Right forelimb (tissue), 1 donor: ENCODE results near the gene PLA2G4F.

Experiments used
- DNase-seq: peaks from one replicate; pipeline ENCODE4 v3.0.0-alpha.2; 2018

Gene PLA2G4F

GRCh38 chr15:42131006-42131405 is 25.4 kb downstream of the PLA2G4F start:
- no peak for DNase-seq

DNA sequence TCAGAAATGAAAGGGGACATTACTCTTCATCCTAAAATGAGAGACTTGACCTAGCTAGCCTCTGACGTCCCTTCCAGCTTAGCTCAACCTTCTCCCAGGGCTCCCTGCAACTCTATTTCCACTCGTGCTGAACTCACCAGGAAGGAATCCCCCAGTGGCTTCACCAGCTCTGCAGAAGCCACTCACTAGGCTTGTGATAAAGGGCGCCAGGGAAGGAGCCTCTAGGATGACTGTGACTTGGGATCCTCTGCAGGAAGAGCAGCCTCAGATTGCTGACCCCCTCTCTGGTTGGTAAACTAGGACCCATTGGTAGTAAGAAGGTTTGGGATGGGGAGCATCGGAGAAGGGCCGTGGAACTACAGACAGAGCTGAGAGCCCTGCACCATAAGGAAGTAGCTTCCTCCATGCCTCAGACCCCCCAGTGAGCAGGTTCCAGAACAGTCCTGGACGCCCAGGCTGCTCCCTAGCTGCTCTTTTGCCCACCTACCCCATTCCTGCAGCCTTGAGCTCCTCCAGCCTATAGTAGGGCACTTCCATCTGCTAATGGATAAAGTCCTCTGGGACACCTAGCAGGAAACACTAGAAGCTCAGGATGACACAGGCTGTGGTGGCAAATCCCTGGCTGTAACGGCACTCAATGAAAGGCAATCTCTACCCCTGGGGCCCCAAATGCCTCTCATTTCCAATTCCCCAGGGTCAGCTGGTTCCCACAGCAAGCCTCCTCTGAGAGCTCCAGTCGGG is 26.0 kb downstream of the PLA2G4F start:
- no peak for DNase-seq

- DNase-seq, result no peak
These were observed 27.1 kb downstream of the PLA2G4F start for GRCh38 chr15:42129364-42129763.

GRCh38 chr15:42128476-42128875 is 28.0 kb downstream of the PLA2G4F start:
- DNase-seq, result no peak

- no peak for DNase-seq
These were observed 32.9 kb downstream of the PLA2G4F start for GRCh38 chr15:42123546-42123945.

DNA sequence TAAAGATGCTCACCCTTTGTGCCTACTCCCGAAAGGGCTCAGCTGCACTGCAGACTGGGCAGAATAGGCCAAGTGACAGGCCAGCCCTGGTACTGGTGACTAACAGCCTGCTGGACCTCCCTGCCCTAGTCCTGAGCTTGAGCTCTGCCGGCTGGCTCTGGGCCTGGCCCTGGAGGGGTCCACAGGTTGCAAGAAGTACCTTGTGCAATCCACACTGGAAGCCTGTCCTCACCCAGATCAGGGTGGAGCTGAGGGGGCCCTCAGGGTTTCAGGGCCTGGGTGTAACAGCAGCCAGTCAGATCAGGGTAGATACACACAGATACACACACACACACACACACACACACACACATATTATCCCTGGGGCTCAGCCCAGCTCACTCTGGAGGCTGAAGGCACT is 34.8 kb downstream of the PLA2G4F start:
- DNase-seq, result no peak

- no peak for DNase-seq
These were observed 35.4 kb downstream of the PLA2G4F start for GRCh38 chr15:42121021-42121420.

DNA sequence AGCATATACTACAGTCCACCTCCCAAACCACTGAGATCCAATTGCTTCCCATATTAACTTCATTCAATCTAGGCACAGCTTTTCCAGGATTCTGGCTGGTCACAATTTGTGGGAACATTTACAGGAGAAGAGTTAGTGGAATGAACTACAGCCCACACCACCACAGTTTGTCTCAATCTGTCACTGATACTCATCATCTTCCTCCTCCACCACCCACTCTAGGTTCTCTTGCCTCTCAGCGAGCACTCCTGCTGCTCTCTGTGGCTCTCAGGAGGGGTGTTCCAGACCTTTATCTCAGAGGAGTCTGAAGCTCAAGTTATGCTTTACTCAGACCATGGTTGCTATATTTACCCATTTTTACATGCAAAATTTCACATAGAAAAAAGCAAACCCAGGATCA is 36.2 kb downstream of the PLA2G4F start:
- no peak for DNase-seq

- no peak for DNase-seq
These were observed 37.0 kb downstream of the PLA2G4F start for GRCh38 chr15:42119446-42119760.

- no peak for DNase-seq
These were observed 37.6 kb downstream of the PLA2G4F start for GRCh38 chr15:42118650-42119445.

DNA sequence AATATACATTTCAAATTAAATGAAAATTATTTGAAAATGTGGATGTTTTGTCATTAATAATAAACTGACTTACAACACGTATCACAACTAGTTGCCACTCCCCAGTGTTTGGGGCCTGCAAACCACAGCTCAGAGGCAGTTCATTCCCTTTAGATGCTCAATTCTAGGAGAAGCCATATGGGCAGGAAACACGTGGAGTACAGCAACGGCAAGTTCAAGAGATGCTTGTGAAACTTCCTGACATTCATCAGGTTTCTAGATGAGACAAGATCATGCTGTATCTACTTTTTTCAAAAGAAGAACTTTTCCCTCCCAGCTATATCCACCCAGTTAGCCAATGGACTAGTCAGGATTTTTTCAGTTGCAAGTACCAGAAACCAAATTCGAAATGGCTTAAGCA is 44.5 kb downstream of the PLA2G4F start:
- no peak for DNase-seq

DNA sequence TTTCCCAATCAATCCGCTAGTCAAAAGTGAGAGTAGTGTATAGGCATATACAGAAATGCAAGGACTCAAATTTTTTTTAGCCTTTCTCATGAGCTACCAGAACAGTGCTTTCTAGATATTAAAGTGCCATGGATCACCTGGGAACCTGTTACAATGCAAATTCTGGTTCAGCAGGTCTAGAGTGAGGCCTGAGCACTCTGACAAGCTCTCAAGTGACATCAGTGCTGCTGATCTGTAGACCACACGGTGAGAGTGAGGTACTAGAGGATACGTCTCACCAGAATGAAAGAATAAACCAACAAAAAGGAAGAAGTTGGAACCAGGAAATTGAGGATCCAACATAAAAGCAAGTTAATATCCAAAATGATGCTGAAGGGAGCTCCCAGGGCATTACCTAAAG is 46.1 kb downstream of the PLA2G4F start:
- DNase-seq, result no peak

GRCh38 chr15:42108806-42109205 is 47.6 kb downstream of the PLA2G4F start:
- DNase-seq, result no peak

GRCh38 chr15:42108189-42108588 is 48.2 kb downstream of the PLA2G4F start:
- DNase-seq, result no peak

DNA sequence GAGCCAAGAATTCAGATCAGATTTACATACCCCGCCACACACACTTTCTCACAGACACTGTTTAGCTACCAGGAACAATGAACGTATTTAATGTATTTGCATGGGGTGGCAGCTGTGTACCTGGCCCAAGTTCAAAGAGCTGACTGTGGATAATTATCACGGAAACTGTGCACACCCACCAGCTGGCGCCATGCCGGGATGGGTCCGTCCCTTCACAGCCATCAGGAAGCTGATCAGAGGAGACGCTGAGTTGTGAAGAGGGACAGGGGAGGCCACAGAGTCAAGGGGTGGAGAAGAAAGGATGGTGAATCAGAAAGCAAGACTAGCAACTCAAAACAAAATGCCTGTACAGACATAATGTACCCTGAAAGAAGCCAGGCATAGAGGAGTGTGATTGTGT is 49.0 kb downstream of the PLA2G4F start:
- DNase-seq, result no peak

DNA sequence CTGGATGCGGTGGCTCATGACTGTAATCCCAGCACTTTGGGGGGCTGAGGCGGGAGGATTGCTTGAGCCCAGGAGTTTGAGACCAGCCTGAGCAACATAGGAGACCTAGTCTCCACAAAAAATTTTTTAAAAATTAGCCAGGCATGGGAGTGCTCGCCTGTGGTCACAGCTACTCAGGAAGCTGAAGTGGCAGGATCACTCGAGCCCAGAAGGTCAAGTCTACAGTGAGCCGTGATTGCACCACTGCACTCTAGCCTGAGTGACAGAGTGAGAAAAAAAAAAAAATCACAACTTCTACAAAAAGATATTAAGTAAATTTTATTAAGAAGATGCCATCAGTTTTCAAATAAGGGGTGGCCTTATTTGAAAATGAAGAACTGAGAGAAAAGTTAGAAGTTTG is 50.1 kb downstream of the PLA2G4F start:
- DNase-seq, result no peak

DNA sequence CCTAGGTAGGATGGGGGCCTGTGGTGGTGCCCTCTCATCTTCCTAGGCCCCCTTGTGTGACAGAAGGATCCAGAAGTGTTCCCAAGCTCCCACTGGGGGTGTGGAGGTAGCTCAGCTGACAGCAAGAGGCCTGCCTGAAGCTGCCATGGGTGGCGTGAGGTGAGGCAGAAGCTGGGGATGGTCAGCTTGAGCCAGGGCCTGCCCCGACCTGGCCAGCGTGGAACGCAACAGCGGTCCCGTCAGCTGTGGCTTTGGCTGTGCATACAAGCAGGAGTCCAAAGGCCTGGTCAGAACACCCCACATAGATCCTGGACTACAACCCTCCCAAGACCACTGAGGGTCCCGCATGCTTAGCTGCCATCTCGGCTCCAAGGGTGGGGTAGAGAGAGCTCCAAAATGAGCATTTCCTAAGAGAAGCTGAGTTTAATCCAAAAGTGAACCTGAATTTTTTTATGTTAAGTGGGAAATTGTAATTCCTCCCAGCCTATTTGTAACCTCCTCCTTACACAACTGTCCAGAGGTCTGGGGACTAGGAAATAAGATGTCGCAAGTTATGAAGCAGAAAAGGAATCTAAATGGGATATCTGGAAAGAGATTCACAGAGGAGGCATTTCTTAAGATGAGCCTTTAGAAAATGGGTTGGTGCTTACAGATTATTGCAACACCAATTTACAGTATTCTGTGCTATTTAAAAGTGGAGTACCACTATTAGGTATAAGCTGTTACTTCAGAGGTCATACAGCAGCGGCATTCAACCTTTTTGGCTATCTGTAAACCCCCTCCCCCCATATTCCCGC is 52.1 kb downstream of the PLA2G4F start:
- DNase-seq, result no peak

DNA sequence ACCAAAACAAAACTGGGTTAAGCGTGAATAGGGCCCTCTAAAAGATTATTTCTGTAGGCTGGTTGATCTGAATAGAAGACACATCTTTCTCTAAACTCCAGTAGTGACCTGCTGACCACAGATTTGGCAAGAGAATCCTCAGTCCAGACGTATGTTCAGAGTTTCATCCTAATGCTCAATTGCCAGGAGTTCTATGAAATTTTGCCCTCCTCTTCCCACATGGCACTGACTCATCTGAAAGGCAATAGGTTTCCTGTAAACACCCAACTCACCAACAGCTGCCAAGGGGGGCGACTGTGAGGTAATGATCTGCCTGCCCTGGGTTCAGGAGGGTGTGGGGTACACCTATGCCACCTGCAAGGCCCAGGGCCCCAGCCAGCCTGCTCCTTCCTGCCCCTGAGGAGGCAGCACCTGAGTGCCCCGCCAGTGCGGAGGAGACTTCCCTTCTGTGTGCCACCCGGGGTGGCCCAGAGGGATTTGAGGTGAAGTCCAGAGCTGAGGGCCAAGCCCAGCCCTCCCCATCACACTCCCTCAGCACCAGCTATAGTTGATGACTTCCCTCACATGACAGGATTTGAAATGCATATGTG is 53.7 kb downstream of the PLA2G4F start:
- DNase-seq, result no peak

DNA sequence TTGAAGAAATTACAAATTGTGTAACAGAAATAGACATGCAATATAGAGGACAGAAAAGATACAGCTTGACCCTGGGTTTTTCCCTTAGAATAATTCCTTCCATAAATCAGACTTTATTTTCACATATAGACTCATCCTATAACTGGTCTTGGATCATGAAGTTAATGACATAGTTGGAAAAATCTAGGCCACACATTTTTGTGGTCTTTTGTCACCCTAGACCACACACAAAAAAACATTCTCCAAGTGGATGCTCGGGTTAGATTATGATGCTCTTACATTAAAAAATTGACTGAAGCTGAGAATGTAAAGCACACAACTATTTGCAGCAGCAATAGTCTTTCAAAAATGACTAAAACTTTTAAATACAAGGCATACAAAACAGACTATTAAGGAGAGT is 54.6 kb downstream of the PLA2G4F start:
- DNase-seq, result no peak

- DNase-seq, result no peak
These were observed 56.2 kb downstream of the PLA2G4F start for GRCh38 chr15:42100021-42100800.

DNA sequence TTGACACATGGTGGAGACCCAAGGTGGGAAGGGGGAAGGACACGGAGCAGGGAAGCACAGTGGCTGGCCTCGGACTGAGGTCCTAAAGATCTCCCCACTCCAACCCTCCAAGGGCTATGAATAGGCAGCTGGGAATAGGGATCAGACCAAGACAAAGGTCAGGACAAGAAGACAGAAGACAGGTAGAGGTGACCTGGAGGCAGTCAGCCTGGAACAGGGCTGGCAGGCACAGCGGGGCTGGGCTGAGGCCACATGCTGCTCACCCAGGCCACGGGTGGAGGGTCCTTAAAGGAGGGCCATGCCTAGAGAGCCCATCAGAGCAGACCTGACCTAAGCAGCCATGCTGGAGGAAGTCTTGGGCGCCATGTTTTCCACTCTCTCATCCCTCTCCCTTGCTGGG is 59.4 kb downstream of the PLA2G4F start:
- DNase-seq, result no peak

GRCh38 chr15:42094512-42094963 is 61.9 kb downstream of the PLA2G4F start, which contains the start of gene PLA2G4D:
PLA2G4D (minus strand) TSS chr15:42094562; CDS start chr15:42094459, 103 bp downstream.
- DNase-seq, result no peak
